ENCODE results near the gene SHPK.
A peak's percentile ranks its signal among the peaks of the same experiment; 100 is the strongest.

Gene SHPK

GRCh38 chr17:3636154-3636907, at the start of gene SHPK, which contains the start of gene CTNS:
Gene SHPK (minus strand): TSS chr17:3636250. CDS start chr17:3636219, 31 bp downstream.
Gene CTNS (plus strand): TSS chr17:3636760. CDS start chr17:3640207, 3,447 bp downstream.
- peak; percentile 95 for DNase-seq

GRCh38 chr17:3685174-3685573, 49.1 kb upstream of the SHPK start:
- DNase-seq, result no peak

- peak; percentile 58 for DNase-seq
Measured at GRCh38 chr17:3683054-3683511, 47.0 kb upstream of the SHPK start.

- DNase-seq, result no peak
Measured at GRCh38 chr17:3682033-3682432, 46.0 kb upstream of the SHPK start.

GRCh38 chr17:3681565-3681964, 45.5 kb upstream of the SHPK start:
- no peak for DNase-seq

GRCh38 chr17:3681057-3681456, 45.0 kb upstream of the SHPK start:
- no peak for DNase-seq

GRCh38 chr17:3679531-3680126, 43.6 kb upstream of the SHPK start:
- no peak for DNase-seq

- DNase-seq, result no peak
Measured at GRCh38 chr17:3678821-3679530, 42.9 kb upstream of the SHPK start.

GRCh38 chr17:3678095-3678820, 42.2 kb upstream of the SHPK start:
- no peak for DNase-seq

GRCh38 chr17:3675886-3676285, 39.8 kb upstream of the SHPK start:
- DNase-seq, result no peak

- no peak for DNase-seq
Measured at GRCh38 chr17:3672571-3672970, 36.5 kb upstream of the SHPK start.

- no peak for DNase-seq
Measured at GRCh38 chr17:3669548-3669947, 33.5 kb upstream of the SHPK start.

- peak; percentile 6 for DNase-seq
Measured at GRCh38 chr17:3669085-3669347, 33.0 kb upstream of the SHPK start.

GRCh38 chr17:3668279-3669084, 32.4 kb upstream of the SHPK start, which contains the start of the genes EMC6 and TAX1BP3:
Gene EMC6 (plus strand): TSS chr17:3668812. CDS start chr17:3669147, 335 bp downstream.
Gene TAX1BP3 (minus strand): TSS chr17:3668578. CDS start chr17:3668526, 52 bp downstream.
- peak; percentile 95 for DNase-seq

- DNase-seq, result peak; percentile 10
Measured at GRCh38 chr17:3667366-3668278, 31.6 kb upstream of the SHPK start.

GRCh38 chr17:3666516-3666915, 30.5 kb upstream of the SHPK start:
- DNase-seq, result no peak

- DNase-seq, result no peak
Measured at GRCh38 chr17:3665834-3666233, 29.8 kb upstream of the SHPK start.

- no peak for DNase-seq
Measured at GRCh38 chr17:3663102-3664011, 27.3 kb upstream of the SHPK start.

GRCh38 chr17:3660311-3660891, 24.4 kb upstream of the SHPK start:
- DNase-seq, result no peak

Measured in RPMI8226 (cell line).